Measurements from ENCODE around the gene MAPK11.
"Not testable (repeated sequence)": the region's sequence is repeated elsewhere in the genome, so short reads cannot be mapped to it uniquely, and the experiment has no call there.

MAPK11 gene

DNA sequence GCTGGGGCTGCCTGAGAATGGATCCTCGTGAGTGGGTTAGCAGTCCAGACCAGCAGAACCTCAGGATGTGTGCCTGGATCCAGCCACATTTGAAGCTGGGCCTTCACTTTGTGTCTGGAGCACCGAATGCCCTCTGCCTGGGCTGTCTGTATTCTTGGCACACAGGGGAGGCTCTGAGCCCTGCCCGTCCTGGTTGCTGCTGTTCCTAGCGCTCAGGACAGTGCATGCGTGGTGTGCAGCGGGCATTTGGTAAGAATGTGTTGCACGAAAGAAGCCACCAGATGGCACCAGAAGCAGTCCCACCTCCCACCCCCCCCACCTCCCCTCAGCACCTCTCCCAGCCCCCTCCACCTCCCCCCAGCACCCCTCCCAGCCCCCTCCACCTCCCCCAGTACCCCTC lies 4.1 kb upstream of the MAPK11 start:
- peak; percentile 70 for DNase-seq (ENCODE audit: low spot score)
- TF ChIP-seq, protein P1, sequence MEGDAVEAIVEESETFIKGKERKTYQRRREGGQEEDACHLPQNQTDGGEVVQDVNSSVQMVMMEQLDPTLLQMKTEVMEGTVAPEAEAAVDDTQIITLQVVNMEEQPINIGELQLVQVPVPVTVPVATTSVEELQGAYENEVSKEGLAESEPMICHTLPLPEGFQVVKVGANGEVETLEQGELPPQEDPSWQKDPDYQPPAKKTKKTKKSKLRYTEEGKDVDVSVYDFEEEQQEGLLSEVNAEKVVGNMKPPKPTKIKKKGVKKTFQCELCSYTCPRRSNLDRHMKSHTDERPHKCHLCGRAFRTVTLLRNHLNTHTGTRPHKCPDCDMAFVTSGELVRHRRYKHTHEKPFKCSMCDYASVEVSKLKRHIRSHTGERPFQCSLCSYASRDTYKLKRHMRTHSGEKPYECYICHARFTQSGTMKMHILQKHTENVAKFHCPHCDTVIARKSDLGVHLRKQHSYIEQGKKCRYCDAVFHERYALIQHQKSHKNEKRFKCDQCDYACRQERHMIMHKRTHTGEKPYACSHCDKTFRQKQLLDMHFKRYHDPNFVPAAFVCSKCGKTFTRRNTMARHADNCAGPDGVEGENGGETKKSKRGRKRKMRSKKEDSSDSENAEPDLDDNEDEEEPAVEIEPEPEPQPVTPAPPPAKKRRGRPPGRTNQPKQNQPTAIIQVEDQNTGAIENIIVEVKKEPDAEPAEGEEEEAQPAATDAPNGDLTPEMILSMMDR (IDR thresholded peaks at IDR 0.05; ENCODE audit: borderline replicate concordance, control extremely low read depth, extremely low read depth, insufficient read depth, missing control alignments), result peak; percentile 10
- in situ Hi-C loops (cut with MboI; ENCODE audit: low sequenced_read_pairs, unreplicated experiment), result loop anchor here (10.0 kb wide), 1 partner anchor 50 kb away; the partner anchor contains the start of gene DENND6B

DNA sequence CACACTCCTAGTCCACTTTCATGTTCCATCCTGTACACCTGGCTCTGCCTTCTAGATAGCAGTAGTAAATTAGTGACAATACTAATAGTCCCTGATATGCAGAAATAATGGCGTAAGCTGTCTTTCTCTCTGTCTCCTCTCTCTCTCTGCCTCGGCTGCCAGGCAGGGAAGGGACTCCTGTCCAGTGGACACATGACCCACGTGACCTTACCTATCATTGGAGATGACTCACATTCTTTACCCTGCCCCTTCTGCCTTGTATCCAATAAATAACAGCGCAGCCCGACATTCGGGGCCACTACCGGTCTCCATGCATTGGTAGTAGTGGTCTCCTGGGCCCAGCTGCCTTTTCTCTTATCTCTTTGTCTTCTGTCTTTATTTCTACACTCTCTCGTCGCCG lies 3.6 kb upstream of the MAPK11 start:
- in situ Hi-C loops (cut with MboI; ENCODE audit: low sequenced_read_pairs, unreplicated experiment), result loop anchor here (10.0 kb wide), 1 partner anchor 51 kb away; the partner anchor contains the start of gene DENND6B
- DNase-seq (ENCODE audit: low spot score), result not testable (repeated sequence)

DNA sequence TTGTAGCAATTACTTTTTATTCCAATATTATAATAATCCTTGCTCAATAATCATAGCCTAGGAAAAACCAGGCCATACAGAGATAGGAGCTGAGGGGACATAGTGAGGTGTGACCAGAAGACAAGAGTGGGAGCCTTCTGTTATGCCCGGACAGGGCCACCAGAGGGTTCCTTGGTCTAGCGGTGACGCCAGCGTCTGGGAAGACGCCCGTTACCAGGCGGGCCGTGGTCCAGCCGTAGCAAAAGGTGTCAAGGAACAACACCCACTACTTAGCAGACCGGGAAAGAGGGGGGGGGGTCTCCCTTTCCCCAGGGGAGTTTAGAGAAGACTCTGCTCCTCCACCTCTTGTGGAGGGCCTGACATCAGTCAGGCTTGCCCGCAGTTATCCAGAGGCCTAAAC lies 3.2 kb upstream of the MAPK11 start:
- in situ Hi-C loops (cut with MboI; ENCODE audit: low sequenced_read_pairs, unreplicated experiment), result loop anchor here (10.0 kb wide), 1 partner anchor 51 kb away; the partner anchor contains the start of gene DENND6B

DNA sequence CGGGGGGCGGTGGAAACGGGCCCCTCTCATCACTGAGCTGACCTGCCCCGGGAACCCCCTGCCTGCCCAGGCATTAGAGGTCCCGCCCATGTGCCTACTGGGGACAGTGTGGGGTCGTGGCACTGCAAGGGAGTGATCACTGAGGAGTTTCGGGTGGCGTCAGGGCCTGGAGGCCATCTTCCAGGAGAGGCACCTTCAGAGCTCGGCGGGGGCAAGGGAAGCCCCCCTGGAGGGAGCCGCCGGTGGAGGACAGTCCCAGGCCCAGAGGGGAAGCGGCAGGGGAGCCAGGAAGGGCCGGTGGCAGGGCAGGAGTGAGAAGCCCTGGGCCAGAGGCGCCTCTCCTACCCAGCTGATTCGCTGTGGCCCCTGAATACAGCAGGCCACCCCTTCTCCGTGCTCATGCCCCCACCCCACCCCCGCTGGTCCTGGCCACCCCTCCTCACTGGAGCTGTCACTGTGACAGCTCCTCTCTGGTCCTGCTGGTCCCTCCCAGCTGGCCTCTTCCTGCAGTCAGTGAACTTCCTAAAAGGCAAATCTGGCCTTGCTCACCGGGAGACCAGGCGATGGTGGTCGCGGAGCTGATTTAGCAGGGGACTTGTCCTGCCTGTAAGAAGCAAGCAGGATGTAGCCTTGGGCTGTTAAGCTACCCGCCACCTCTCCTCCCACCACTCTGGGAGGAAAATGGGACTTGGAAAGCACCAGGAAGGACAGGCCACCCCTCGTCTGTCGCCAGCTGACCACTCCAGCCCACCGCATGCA lies 2.0 kb upstream of the MAPK11 start:
- TF ChIP-seq, protein P1 (IDR thresholded peaks at IDR 0.05; ENCODE audit: borderline replicate concordance, control extremely low read depth, extremely low read depth, insufficient read depth, missing control alignments), result no peak
- no peak for DNase-seq (ENCODE audit: low spot score)
- in situ Hi-C loops (cut with MboI; ENCODE audit: low sequenced_read_pairs, unreplicated experiment), result loop anchor here (10.0 kb wide), 1 partner anchor 53 kb away; the partner anchor contains the start of gene DENND6B

More for the DNA sequence above, 3.2 kb upstream of the MAPK11 start:
- not testable (repeated sequence) for DNase-seq (ENCODE audit: low spot score)

DNA sequence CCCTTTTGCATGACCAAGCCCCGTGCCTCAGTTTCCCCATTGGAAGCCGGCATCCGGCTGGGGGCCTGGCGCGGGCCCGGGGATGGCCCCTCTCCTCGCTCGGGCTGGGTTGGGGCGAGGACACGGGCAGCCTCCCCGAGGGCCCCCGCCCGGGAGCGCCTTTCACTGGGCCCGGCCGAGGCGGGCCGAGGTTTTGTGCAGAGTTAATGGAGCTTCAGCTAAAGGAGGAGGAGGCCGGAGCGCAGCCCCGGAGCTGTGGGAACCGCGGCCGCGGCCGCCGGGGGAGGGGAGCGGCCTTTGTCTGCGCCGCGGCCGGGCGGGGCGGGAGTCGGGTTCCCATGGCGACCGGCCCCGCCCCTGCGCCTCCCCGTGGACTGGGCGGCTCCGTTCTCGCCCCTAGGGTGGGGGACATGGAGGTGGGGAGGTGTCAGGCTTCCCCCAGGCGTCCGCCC lies 1.4 kb upstream of the MAPK11 start:
- in situ Hi-C loops (cut with MboI; ENCODE audit: low sequenced_read_pairs, unreplicated experiment), result loop anchor here (10.0 kb wide), 1 partner anchor 53 kb away; the partner anchor contains the start of gene DENND6B
- peak; percentile 89 for DNase-seq (ENCODE audit: low spot score)
- TF ChIP-seq, protein P1 (IDR thresholded peaks at IDR 0.05; ENCODE audit: borderline replicate concordance, control extremely low read depth, extremely low read depth, insufficient read depth, missing control alignments), result peak; percentile 10

DNA sequence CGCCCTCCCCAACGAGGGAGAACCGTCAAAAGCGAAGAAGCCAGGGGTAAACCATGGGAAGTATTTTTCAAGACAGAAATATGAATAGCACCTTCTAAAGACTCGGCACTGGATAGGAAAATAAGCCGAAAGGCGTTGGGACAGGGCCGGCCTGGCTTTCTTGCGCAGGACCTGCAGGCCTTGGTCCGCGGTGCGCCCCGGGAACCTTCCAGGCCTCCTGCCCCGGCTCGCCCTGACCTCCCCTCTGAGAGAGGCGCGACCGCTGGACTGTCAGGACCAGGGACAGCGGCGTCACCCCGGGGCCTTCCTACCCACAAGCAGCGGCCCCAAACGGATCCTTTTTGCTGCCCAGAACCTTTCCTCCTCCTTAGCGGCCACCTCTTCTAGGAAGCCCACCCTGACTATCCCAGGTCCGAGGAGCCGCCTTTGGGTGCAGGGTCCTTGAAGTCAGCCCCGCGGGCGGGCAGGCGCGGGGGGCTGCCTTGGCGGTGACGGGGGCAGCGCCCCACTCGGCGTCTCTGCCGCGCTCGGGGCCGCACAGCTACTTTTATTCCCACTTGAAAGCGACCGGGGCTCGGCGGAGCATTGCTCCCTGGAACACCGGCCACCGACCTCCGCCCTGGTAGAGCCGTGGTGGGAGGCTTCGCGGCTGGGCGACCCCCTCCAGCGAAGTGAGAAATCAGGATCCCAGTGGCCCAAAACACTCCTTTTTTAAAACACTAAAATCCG lies 650 bp upstream of the MAPK11 start:
- in situ Hi-C loops (cut with MboI; ENCODE audit: low sequenced_read_pairs, unreplicated experiment), result loop anchor here (10.0 kb wide), 1 partner anchor 54 kb away; the partner anchor contains the start of gene DENND6B
- peak; percentile 82 for DNase-seq (ENCODE audit: low spot score)
- TF ChIP-seq, protein P1 (IDR thresholded peaks at IDR 0.05; ENCODE audit: borderline replicate concordance, control extremely low read depth, extremely low read depth, insufficient read depth, missing control alignments), result no peak

DNA sequence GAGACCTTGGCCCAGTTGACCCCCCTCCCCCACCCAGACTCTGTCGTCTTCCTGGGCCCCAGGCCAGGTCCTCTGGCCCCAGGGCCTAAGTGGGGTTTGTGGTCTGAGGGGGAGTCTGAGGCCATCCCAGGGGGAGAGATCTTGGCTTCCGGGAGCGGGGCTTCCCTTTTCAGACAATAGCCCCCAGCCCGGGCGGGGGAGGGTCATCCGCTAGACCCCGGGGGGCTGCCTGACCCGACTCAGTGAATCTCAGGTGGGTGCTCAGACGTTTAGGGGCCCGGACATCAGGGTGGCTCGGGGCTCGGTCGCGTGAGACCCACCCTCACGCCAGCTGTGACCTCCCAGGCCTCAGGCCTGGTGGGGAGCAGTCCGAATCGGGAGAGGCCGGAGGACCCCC lies 609 bp downstream of the MAPK11 start:
- in situ Hi-C loops (cut with MboI; ENCODE audit: low sequenced_read_pairs, unreplicated experiment), result no loop called here
- no peak for DNase-seq (ENCODE audit: low spot score)
- TF ChIP-seq, protein P1 (IDR thresholded peaks at IDR 0.05; ENCODE audit: borderline replicate concordance, control extremely low read depth, extremely low read depth, insufficient read depth, missing control alignments), result no peak
